Cerebellar cortex (tissue), 1 donor: ENCODE results near the gene PLXNB1.
"Not testable (repeated sequence)": the region's sequence is repeated elsewhere in the genome, so short reads cannot be mapped to it uniquely, and the experiment has no call there.

Source experiments
- DNase-seq: peaks from one replicate; pipeline ENCODE4 v3.0.0-alpha.2; 2015; ENCODE audit warnings: low spot score

PLXNB1 gene

GRCh38 chr3:48404440-48405342, 25.2 kb downstream of the PLXNB1 start:
- no peak for DNase-seq

DNA sequence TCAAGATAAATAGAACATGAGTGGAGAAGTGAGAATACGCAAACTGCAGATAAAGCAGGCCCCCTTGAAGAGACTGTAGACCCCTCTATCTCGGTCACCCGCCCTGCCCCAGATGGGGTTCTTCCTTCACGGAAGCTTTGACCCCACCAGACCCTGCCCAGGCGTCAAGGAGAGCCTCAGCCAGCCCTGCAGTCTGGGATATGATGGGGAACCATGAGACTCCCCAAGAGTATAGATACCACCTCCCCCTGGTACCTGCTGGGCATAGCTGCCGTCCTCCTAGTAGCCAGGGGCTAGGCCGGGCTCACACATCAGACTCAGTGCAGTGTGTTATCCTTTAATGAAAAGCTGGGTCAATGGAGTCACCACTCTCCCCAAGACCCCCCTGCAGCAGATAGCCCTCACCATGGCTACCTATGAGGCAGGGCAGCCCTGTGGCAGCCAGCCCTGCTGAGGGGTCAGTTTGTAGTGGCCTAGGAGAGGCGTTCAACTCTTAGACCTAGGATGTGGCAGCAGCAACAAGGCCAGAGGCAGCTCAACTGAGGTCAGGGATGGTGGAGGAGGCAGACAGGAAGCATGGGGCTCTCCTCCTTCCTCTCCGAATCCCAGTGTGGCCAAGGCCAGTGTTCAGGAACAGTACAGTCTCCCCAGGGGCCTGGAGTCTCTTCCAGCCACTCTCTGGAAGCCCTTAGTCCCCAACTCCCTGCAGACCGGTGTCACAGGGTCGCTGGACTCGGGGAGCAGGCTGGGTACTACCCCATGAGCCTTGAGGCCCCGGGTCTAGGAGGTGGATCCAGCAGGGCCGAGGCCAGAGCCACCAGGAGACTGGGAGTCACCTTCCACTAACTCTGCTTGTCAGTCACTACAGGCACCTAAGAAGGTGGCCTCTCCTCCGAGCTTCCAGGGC, 26.1 kb downstream of the PLXNB1 start:
- no peak for DNase-seq

DNA sequence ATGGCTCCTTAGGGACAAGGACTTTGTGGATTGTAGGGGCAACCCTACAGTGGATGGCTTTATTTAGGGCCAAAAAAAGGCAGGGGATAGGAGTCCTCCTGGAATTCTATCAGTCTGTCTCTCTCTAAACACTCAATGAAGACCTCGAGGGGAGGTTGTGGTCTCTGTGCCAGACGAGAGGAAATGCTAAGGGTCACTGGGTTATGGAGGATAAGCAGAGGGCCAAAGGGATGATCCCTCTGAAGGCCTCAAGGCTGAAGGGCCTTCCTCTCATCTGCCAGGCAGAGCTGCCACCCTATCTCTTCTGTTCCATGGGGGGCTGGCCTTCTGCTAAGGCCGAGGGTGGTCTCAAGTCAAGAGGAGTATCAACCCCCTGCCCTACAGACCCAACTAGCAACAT, 27.0 kb downstream of the PLXNB1 start:
- no peak for DNase-seq

GRCh38 chr3:48402281-48402732, 27.6 kb downstream of the PLXNB1 start:
- DNase-seq, result no peak

DNA sequence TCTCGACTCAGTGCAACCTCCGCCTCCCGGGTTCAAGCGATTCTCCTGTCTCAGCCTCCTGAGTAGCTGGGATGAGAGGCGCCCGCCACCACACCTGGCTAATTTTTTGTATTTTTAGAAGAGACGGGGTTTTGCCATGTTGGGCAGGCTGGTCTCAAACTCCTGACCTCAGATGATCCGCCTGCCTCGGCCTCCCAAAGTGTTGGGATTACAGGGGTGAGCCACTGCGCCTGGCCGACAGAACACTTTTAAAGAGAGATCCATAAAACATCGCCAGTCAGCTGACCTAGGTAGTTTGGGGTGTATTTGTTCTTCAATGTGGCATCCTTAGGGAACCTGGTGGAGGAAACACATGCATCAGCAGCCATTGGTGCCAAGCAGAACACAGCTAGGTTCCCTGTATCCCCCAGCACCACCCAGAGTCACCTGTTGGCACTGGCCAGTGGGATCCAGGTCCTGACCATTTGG, 28.4 kb downstream of the PLXNB1 start:
- not testable (repeated sequence) for DNase-seq

DNA sequence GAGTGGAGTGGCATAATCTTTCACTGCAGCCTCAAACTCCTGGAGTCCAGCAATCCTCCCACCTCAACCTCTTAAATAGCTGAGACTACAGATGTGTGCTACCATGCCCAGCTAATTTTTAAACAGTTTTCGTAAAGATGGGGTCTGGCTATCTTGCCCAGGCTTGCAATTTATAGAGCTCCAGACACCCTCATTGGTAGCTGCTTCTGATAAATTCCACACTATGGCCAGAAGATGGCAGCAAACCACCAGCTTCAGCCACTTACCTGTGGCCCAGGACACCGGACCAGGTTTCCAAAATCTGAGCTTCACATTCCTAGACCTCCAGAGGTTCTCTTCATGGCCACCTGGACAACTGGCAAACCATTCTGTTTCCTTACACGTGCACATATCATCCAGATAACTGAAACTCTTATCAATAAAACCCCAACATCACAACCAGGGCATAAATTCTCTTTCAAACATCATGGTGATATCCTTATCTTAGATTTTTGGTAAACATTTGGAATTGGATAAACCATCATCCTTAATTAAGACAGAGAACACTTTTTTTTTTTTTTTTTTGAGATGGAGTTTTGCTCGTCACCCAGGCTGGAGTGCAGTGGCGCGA, 29.0 kb downstream of the PLXNB1 start:
- peak; percentile 89 for DNase-seq

DNA sequence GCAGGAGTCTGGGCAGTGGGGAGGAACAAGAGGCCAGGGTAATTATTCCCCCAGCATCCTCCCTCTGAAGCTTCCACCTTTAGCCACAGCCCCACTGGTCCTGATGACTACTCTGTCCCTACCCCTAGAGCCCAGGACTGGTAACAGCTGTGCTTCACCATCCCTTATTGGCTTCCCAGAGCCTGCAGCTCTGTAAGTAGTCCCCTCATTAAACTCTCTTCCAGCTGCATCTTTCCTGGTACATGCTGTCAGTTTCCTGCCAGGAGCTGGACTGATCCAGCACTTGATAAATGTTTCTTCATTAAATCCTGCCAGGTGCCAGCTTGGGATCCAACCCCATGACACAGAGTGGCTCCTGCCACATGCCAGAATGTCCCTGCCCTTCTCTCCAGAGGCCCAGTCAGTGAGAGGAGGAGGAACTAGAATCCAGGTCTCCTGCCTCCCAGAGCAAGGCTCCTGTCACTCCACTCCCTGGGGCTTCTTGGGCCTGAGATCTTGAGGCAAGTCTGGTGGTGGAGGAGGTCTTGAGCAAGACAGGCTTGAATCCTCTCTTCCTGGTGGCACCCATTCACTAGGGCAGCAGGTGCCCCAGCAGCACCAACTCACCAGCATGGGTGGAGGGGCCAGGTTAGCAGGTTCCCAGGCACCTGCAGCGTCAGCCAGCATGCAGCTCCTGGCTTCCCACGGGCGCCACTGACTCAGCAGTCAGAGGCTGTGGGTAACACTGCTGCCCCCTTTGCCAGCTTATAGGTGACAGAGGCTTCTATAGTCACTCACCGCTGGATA, 30.3 kb downstream of the PLXNB1 start:
- DNase-seq, result no peak

- DNase-seq, result no peak
Measured at GRCh38 chr3:48398701-48399386, 31.0 kb downstream of the PLXNB1 start.

DNA sequence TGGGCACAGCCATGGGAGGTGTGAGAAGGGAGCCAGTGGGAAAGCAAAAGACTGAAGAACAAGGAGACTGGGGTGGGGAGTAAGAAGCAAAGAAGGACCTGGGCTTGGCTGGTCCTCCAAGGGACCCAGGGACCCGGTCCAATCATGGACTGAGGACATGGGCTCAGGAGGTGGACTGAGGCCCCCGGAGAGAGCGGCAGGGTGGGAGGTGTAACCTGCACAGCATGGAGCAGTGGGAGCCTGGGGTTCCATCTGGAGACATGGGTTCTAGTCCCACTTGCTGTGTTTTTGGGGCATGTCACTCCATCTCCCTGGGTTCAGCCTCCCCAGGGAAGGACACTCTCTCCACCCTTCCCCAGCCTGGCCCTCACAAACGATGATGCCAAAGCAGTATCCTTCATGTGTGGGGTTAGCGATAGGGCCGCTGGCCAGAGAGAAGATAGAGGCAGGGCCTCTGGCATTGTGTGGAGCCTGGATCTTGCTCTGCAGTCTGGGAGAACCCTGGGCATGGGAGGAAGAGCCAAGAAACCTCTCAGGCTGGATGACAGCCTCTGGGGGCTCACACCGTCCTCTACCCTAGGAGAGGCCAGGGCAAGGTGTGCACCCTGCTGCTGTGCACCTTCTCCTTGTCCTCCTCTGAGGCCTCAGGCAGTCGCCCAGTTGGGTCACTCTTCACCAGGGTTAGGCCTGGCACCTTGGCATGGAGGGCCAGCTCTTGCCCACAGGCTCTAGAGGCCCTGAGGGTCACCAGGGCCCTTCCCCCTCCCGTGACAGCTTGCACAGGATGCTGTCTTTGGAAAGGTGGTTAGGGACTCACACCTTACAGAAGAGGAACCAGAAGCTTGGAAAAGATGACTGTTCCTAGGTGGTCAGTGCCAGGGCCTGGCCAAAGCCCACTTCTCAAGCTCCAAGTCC, 31.9 kb downstream of the PLXNB1 start:
- no peak for DNase-seq

GRCh38 chr3:48395714-48396113, 34.2 kb downstream of the PLXNB1 start:
- DNase-seq, result no peak

DNA sequence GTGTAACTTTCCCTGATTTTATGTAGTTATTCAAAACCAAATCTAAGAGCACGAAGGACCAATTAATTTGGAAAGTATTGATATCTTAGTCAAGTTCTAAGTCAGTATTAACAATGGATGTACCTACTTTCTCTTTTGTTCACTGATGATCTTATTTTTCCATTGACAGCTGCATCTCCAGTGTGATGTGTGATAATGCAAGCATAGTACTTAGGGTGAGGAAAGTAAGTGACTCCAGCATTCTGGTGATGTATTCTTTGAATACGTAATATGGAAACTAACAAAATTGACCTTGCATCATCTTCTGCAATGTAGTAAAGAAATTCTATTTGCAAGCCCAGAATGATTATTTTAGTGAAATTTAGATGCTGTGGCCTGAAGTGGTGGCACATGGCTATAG, 35.5 kb downstream of the PLXNB1 start:
- DNase-seq, result no peak

GRCh38 chr3:48388966-48389365, 40.9 kb downstream of the PLXNB1 start:
- no peak for DNase-seq

GRCh38 chr3:48387634-48388033, 42.3 kb downstream of the PLXNB1 start:
- DNase-seq, result no peak

GRCh38 chr3:48372862-48373435, 56.9 kb downstream of the PLXNB1 start:
- DNase-seq, result no peak

- no peak for DNase-seq
Measured at GRCh38 chr3:48372377-48372770, 57.5 kb downstream of the PLXNB1 start.

DNA sequence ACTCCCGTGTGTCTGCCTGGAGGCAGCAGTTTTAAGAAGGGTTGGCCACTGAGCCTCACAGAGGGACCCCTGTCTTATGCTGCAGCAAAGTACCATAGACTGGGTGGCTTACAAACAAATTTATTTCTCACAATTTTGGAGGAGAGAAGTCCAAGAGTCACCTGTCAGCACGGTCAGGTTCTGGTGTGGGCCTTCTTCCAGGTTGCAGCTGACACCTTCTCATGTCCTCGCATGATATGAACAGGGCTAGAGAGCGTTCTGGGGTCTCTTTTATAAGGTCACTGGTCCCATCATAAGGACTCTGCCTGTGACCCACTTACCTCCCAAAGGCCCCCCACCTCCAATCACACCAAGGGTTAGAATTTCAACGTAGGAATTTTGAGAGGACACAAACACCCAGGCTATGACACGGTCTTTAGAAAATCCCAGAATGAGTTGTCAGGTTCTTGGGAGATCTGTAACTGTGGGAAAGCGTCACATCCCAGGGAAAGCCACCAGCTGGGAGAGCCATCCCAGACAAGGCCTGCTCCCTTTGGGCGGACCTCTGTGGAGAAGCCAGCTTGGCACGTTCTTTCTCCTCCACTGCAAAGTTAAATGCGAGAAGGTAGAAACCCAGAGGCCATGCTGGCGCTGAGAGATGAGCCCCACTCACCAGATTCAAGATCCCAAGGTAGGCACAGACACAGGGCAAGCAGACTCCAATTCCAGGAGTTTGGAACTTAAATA, 58.1 kb downstream of the PLXNB1 start, which contains the start of gene FBXW12:
Gene FBXW12 (plus strand): TSS at position 569 of the 726 bp plus-strand sequence. CDS start 549 bp downstream, outside the sequence.
- DNase-seq, result no peak

- no peak for DNase-seq
Measured at GRCh38 chr3:48370333-48370713, 59.6 kb downstream of the PLXNB1 start.

GRCh38 chr3:48369693-48370332, 60.1 kb downstream of the PLXNB1 start:
- no peak for DNase-seq
